HPDE6-E6E7 (cell line): Measurements from ENCODE around the gene SMDT1.
"Not testable (repeated sequence)": the region's sequence is repeated elsewhere in the genome, so short reads cannot be mapped to it uniquely, and the experiment has no call there.

ENCODE experiments used
- DNase-seq: peaks from one replicate; pipeline ENCODE4 v3.0.0; 2011; ENCODE audit warnings: missing footprints; ENCODE audit errors: extremely low spot score

SMDT1 gene

DNA sequence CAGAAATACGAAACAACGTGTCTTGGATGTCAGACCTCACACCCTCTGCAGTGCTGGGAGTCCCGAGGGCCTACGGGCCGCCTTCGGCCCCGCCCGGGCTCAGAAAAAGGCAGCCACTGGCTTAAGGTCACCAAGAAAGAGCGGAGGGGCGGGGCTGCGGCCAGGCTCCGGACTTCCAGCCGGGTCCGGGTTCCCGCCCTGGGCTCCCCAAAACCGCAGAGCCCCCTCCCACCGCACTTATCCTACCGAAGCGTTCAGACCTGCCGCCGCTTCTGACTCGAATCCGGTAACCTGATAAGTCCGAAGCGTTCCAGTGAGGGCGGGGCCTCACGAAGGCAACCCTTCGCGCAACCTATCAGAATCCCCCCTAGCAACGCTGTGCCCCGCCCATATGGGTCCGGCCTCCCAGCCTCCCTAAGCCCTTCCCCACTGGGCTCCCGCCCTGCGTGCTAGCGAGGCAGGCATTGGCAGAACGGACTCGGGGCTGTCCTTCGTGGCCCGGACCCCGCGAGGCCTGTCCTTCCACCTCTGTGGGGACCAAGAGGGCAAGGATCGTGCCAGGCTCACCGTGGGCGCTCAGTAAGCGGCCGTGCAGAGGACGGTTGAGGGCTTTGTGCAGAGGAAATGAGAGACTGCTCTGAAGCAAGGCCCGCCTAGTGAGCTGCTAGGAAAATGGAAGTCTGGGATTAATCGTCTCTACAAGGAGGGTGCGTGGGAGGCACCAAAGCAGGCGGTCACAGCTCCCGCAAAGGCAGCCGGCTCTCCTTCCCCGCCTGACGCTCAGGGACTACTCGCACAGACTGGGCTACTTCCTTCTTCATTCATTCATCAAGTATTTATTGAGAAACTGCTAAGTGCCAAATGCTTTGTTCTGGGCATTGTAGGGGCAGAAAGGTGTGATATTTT lies 8.7 kb upstream of the SMDT1 start, which contains the start of gene NAGA:
Gene NAGA, minus strand, starts transcription at position 296 of the 906 bp plus-strand sequence. CDS start 515 bp downstream, outside the sequence.
- peak; percentile 91 for DNase-seq

DNA sequence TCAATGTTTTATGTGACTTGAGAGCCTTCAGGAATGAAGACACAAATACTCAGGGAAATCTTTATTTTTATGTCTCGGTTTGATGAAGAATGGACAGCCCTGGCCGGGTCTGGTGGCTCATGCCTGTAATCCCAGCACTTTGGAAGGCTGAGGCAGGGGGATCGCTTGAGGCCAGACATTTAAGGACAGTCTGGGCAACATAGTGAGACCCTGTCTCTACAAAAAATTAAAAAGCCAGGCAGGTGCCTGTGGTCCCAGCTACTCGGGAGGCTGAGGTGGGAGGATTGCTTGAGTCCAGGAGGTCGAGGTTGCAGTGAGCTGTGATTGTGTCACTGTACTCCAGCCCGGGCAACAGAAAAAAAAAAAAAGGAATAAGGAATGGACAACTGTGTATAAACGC lies 8.0 kb upstream of the SMDT1 start:
- DNase-seq = not testable (repeated sequence)

DNA sequence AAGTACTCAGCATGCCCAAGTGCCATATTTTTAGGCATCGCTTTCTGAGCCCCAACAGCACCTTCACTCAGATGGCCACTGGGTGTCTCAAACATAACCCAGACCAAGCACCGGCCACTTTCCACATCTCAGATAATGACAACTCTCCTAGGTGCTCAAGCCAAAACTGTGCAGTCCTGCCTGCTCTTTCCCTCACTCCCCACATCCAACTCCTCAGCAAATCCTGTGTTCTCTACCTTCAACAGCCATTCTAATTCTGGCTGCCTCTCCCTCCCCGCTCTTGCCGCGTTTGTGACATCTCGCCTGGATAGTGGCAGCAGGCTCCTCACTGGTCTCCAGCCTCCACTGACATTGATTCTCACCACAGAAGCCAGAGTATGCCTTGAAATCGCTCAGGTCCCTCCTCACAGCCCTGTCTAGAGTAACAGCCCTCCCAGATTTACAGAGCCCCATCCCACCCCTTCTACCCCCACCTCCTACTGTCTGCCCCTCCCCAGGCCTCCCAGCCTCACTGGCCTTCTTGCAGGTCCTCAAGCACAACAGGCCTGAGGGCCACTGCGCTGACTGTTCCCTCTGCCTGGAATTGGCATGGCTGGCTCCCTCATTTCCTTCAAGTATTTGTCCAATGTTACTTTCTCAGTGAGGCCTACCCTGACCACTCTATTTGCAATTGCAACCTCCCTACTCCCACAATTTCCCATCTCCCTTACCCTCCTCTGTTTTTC lies 6.7 kb upstream of the SMDT1 start:
- no peak for DNase-seq

DNA sequence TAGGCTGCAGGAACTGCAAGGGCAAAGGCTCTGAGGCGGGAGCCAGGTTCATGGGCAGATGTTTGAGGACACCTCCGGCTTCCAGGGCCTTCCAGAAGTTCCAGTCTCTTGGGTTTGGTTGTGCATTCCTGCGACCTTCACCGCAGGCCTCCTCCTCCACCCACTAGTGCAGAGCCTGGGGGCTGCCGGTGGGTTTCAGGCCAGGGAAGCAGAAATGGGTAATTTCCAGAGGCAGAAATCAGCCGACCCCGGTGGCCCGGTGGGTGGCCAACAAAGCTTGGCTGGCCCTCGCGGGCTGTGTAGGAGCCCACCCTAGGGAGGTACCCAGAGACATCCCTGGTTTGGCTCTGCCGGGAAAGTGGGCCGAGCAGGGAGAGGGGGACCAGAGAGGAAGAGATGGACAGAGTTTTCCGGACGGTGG lies 5.9 kb upstream of the SMDT1 start:
- DNase-seq = no peak

DNA sequence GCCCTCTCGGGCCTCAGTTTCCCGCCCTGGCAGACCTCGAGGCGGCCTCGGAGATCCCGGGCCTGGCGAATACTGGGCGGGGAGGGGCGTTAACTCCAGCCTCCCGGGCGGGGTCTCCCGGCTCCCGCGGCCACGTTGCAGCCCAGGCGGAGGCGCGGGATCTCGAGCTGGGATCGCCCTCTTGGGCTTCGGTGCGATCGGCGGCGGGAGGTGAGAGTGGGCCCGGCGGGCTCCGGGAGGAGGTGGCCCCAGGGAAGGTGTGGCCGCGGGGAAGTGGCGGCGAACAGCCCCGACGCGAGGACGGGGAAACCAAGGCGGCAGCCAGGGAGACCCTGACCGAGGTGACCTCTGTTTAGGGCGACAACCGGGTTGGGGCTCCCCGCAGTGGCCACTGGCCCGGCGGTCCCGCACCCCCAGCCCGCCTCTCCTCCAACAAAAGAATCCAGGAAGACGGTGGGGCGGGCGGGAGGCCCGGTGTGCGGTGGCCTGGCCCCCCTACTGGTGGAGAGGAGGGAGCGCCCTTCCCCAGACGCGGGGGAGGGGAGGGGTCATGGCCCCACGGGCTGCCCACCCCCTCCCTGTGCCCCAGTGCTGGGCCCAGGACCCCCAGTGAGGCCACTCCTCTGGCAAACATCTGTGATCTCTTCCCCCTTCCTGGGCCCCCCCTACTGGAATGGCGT lies 5.2 kb upstream of the SMDT1 start, which contains the start of gene PHETA2:
Gene PHETA2, plus strand, starts transcription at position 117 of the 680 bp plus-strand sequence. CDS start 3,046 bp downstream, outside the sequence.
- DNase-seq = no peak

DNA sequence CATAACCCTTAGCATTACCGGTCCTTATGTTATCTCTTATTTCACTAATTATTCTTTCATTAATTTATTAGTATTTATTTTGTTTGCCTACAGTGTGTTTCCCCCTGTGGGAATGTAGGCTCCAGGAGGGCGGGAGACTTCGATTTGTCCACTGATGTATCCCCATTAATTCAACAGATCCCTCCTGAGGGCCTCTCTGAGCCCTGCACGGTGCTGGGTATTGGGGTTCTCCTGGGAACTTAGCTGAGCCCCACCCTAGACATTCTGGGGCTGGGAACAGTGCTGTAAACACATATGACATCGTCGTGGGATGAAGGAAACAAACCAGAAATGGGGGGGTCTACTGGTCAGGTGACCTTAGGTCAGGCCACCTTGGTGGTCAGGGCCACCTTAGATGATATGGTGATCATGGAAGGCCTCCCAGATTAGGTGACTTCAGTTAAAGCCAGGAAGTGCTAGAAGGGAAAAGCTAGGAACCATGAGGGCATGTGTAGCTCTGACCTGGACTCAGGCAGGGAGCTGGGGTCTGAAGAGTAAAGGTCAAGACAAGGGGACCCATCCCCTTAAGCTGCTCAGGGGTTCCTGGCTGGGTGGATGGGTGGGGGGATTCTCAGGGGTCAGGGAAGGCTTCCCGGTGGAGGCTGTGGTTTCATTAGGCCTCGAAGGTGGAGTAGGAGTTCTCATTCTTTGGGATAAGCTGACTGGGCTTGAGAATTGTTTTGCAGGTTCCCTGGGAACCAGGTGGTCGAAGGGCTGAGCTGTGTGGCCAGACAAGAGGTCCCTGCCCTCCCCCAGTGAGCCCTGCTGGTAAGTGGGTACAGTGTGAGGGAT lies 4.4 kb upstream of the SMDT1 start:
- no peak for DNase-seq

DNA sequence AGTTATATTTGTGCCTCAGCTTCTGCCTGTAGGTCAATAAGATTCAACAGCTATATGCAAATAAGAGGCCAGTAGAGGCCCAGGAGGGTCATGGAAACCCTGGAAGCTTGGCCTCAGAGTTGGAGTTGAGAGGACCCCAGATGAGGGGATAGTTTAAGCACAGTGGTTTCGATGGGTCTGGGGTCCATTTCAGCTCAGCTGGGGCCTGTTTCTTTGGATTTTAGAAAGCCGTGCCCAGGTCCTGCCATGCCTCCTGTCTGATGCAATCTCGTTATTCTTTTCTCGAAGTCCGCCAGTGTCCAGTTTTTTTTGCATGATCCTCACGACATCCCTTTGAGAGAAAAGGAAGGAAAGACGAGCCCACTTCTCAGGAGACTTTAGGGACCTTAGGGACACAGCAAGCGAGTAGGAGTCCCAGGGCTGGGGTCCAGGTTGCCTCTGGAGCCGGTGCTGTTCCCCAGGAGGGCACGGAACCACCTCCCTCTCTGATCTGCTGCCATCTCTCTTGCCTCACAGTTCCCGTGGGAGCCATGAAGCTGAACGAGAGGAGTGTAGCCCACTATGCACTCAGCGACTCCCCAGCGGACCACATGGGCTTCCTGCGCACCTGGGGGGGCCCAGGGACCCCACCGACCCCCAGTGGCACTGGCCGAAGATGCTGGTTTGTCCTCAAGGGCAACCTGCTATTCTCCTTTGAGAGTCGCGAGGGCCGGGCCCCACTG lies 2.6 kb upstream of the SMDT1 start:
- DNase-seq = no peak

DNA sequence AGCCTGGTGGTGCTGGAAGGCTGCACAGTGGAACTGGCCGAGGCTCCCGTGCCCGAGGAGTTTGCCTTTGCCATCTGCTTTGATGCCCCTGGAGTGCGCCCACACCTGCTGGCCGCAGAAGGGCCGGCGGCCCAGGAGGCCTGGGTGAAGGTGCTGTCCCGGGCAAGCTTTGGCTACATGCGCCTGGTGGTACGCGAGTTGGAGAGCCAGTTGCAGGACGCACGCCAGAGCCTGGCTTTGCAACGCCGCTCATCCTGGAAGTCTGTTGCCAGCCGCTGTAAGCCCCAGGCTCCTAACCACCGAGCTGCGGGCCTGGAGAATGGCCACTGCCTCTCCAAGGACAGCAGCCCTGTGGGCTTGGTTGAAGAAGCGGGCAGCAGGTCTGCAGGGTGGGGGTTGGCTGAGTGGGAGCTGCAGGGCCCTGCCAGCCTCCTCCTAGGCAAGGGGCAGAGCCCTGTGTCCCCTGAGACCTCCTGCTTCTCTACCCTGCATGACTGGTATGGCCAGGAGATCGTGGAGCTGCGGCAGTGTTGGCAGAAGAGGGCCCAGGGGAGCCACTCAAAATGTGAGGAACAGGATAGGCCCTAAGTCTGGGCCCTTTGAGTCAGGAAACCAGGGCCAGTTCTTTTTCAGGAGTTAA lies 1.9 kb upstream of the SMDT1 start:
- DNase-seq = no peak

DNA sequence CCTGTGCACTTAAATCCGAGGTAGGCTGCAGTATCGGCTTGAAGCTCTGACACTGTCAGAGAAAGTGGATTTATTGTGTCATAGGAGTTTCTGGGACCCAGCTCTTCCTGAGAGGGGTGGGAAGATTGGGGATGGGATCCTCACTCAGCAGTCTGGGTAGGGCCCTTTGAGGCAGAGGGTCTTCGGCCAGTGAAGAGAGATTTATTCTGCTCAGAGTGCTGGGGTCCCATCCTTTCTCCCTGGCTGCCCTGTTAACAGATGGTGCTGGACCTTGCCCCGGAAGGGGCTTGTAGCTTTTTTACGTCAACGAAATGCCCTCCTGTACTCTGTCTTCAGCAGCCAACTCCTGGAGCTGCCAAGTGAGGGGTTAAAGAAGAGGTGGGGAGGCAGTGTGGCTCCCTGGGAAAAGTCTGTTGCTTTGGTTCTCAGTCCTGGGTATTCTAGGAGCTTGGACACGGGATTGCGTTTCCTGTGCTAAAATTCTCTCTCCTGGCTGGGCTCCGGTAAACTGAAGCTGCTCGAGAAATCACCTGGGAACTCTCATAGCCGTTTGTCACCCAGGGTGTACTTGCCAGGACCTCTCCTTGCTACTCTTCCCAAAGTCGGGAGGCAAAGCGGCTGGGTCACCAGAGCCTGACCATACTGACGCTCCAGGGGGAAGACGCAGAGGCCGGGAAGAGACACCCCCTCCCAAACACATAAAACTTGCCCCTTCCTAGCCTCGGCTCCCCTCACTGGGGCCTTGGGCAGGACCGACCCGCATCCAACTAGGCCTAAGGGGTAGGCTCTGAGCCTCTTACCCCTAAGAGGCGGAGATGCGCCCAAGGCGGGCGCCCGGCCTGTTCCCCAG lies 806 bp upstream of the SMDT1 start:
- no peak for DNase-seq

DNA sequence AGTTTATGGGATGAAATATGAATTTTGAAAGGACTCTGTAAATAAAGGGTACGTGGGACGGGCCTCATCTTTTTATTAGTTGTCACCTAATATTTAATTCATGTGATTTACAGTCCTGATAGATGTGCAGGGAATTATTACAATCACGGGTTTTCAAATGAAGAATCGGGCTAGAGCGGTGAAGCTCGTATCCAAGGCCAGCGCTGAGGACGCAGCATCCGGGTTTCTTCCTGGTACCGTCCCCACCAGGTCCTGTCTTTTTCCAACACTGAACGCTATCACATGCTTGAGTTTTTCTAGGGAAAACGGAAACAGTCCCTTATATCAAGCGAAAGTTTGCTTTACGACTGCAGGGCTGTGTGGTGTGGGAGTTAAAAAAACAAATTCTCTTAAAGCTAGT lies 787 bp downstream of the SMDT1 start:
- no peak for DNase-seq

DNA sequence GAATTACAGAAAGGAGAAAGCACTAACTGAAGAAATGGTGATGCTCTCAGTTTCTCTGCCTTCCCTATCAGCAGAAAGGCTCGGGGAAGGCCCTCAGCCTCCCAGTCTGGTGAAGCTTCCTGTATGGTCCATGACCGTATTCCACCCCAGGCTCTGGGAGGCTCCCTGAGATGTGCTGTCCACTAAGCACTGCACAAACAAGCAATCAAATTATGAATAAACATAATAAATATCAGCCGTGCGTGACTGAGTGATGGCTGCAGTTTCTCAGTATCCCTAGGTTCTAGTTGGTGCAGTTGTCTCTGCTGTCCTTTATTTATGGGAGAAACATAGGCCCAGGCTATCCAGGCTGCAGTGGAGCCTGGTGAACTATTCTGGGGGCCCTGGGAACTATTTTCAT lies 3.6 kb downstream of the SMDT1 start:
- DNase-seq = no peak

DNA sequence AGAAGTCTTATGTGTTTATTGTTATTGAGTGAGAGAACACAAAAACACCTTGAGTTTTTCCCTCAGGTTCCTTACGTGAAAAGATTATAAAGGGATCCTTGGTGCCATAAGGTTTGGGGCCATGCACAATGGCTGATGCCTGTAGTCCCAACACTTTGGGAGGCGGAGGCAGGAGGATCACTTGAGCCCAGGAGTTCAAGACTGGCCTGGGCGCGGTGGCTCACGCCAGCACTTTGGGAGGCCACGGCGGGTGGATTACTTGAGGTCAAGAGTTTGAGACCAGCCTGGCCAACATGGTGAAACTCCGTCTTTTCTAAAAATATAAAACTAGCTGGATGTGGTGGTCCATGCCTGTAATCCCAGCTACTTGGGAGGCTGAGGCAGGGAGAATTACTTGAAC lies 5.4 kb downstream of the SMDT1 start:
- DNase-seq = no peak

DNA sequence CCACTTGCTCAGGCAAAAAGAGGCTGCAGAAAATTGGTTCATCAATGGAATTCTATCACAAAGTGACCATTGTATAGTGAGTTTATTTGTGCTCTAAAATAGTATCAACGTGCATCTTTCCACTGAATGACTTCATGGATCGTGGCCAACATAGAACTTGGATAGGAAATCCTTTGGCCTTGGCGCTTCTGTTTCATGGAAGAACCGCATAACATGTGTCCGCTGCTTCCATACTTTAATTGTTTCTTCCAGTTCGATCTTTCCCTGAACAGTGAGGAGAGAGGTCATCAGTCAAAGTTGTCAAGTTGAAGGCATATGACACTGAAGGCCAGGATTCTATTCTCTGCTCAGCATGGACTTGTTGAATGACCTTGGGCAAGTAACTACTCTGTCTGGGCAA lies 6.6 kb downstream of the SMDT1 start:
- no peak for DNase-seq

DNA sequence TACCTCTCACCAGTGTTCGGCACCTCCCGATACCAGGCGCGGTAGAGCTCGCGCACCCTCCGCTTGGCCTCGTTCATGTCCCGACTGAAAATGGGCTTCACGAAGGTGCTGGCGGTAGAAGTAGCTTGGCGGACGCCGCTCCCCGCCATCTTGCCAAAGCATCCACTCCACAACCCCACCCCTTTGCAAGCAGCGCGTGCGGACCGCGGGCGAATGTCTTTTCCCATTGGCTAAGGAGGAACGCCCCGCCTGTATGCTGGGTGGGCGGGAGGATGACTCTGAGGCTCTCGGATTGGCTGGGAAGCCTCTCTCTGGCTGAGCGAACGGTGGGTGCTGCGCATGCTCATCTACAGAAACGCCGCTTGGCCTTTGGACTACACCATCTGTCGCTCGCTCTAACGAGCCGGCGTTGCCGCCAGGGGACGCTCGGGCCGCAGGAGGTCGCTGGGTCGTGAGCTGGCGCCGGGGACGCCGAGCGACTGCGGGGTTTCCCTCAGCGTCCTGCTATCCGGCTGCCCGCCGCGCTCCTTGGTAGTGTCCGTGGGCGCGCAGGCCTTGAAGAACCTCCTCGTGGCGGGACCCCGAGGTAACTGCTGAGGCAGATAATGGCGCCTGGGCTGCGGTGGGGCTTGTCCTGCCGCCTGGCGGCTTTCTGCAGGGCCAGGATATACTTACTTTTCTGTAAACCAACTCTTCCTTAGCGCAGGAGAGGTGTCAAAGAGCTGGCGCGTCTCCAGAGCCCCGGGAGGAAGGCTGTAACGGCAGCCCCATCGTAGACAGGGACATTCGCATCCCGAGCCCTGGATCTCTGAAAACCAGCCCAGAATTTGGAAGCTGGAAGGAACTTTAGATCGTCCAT lies 11.3 kb downstream of the SMDT1 start, which contains the start of gene NDUFA6:
Gene NDUFA6, minus strand, starts transcription at position 177 of the 859 bp plus-strand sequence. Its CDS starts 28 bp downstream, at position 149.
- peak; percentile 98 for DNase-seq

DNA sequence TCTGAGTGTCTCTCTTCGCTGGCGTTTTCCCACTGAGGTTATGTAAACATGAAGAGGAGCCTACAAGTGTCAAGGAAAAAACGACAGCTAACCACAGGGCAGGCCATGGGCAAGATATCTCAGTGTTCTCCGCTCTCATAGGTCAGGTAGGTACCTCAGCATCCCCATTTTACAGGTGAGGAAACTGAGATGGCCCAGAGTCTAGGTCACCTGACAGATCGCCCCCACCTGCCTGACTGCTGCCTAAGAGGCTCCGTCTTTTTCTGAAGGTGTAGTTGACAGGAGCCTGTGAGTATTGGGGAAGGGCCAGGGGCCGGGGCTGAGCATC lies 11.9 kb downstream of the SMDT1 start:
- DNase-seq = no peak

DNA sequence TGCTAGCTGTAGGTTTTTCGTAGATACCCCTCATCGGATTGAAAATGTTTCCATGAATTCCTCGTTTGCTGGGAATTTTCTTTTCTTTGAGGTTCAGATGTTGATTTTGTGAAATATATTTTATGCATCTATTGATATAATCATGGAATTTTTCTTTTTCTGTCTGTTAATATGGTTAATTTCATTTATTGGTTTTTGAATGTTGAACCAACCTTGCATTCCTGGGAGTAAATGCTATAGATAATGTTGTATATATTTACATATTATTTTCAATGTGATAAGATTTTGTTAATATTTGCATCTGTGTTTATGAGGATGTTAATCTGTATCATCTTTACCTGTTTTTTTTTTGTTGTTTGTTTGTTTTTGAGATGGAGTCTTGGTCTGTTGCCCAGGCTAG lies 21.7 kb downstream of the SMDT1 start:
- no peak for DNase-seq

DNA sequence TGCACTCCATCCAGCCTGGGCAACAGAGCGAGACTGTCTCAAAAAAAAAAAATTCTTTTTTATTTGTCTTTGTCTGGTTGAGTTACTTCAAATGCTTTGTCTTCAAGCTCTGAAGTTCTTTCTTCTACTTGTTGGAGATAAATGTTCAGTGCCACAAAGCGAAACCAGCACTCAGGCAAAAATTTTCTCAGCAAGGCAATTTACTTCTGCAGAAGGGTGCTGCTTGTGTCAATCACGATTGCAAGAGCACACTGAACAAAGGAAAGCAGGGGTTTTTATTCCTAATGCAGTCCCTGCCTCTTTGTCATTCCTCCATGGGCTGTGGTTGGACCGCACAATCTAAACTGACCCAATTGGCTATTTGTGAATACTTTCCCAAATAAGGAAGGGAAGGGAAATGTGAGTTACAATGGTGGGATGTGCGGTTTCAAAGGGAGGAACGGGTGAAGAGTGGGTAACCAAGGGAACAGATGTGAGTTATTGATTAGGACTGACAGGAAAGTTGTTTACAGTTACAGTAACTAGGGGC lies 24.9 kb downstream of the SMDT1 start:
- DNase-seq = not testable (repeated sequence)

DNA sequence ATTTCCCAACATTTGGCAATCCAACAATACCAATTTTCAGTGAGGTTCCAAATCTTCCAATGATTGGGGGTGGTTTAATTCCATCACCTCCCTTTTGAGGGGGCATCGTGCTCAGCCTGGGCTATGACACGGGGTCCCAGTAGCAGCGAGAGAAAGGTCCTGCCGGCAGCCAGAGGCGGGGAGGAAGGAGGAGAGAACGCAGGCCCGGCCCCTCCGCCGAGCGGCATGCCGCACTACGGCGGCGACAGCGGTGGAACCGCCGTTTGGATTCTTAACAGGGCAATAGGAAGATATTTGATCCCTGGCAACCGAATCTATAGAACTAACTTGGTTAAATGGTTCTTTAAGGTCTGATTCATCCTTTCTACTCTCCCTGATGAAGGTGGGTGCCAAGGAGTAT lies 29.3 kb downstream of the SMDT1 start:
- no peak for DNase-seq
